Astrocyte (in vitro differentiated cells and primary cell): ENCODE measurements around the gene DYRK4. TPM values are rescaled to one million over a fixed set of nuclear protein-coding genes. Genes with fewer than 3 reads are reported as not detected.

Source experiments
- DNase-seq: peaks from one replicate; pipeline ENCODE4 v3.0.0-alpha.2; 2010; ENCODE audit warnings: low read depth
- FAIRE-seq: peaks from 2 replicates; lab custom pipeline; 2011; peaks lifted over from hg19 to GRCh38; lab: Jason Lieb, UNC
- H2AFZ ChIP-seq: 2 replicates; pipeline ENCODE4 v1.6.0; 2012; ENCODE audit warnings: low read depth, low read length, inconsistent platforms
- H3K27ac ChIP-seq: 2 replicates; pipeline ENCODE4 v1.5.1; 2011; ENCODE audit warnings: low read depth, low read length, inconsistent platforms
- H3K27me3 ChIP-seq: 2 replicates; pipeline ENCODE4 v1.6.0; 2011; ENCODE audit warnings: low read length, inconsistent platforms; ENCODE audit not compliant: insufficient read depth
- H3K36me3 ChIP-seq: 2 replicates; pipeline ENCODE4 v1.5.1; 2011; ENCODE audit warnings: low read length, inconsistent platforms; ENCODE audit not compliant: insufficient read depth
- H3K4me1 ChIP-seq: 2 replicates; pipeline ENCODE4 v1.5.1; 2011; ENCODE audit warnings: low read length, inconsistent platforms; ENCODE audit not compliant: insufficient read depth
- H3K4me2 ChIP-seq: 2 replicates; pipeline ENCODE4 v1.6.0; 2012; ENCODE audit warnings: low read length, inconsistent platforms
- H3K4me3 ChIP-seq: 2 replicates; pipeline ENCODE4 v1.5.1; 2011; ENCODE audit warnings: low read depth, mild to moderate bottlenecking, low read length, inconsistent platforms; ENCODE audit not compliant: insufficient read depth
- H3K79me2 ChIP-seq: 2 replicates; pipeline ENCODE4 v1.6.0; 2012; ENCODE audit warnings: mild to moderate bottlenecking, low read length, inconsistent platforms; ENCODE audit not compliant: insufficient read depth
- H3K9ac ChIP-seq: 2 replicates; pipeline ENCODE4 v1.6.0; 2012; ENCODE audit warnings: mild to moderate bottlenecking, low read length, inconsistent platforms
- H3K9me3 ChIP-seq: 2 replicates; pipeline ENCODE4 v1.5.1; 2012; ENCODE audit warnings: low read depth, mild to moderate bottlenecking, low read length, inconsistent platforms; ENCODE audit not compliant: insufficient read depth
- H4K20me1 ChIP-seq: 2 replicates; pipeline ENCODE4 v1.6.0; 2012; ENCODE audit warnings: low read length, inconsistent platforms; ENCODE audit not compliant: insufficient read depth
- H3K27ac Mint-ChIP-seq: one replicate; pipeline ENCODE4 v1.8.0; 2021; ENCODE audit warnings: mild to moderate bottlenecking, mixed read lengths; ENCODE audit not compliant: unreplicated experiment
- H3K27me3 Mint-ChIP-seq: one replicate; pipeline ENCODE4 v1.8.0; 2021; ENCODE audit warnings: low read depth, mixed read lengths; ENCODE audit not compliant: unreplicated experiment
- H3K36me3 Mint-ChIP-seq: one replicate; pipeline ENCODE4 v1.8.0; 2021; ENCODE audit warnings: low read depth, mixed read lengths; ENCODE audit not compliant: unreplicated experiment
- H3K4me1 Mint-ChIP-seq: one replicate; pipeline ENCODE4 v1.8.0; 2021; ENCODE audit warnings: low read depth, mixed read lengths; ENCODE audit not compliant: unreplicated experiment
- H3K4me3 Mint-ChIP-seq: one replicate; pipeline ENCODE4 v1.8.0; 2021; ENCODE audit warnings: mild to moderate bottlenecking, moderate library complexity, mixed read lengths; ENCODE audit not compliant: unreplicated experiment
- H3K9me3 Mint-ChIP-seq: one replicate; pipeline ENCODE4 v1.8.0; 2021; ENCODE audit warnings: mild to moderate bottlenecking, mixed read lengths; ENCODE audit not compliant: unreplicated experiment
- EZH2 ChIP-seq: IDR thresholded peaks from 2 replicates; pipeline ENCODE4 v1.6.1; 2012; ENCODE audit warnings: mild to moderate bottlenecking, low read length, inconsistent platforms; ENCODE audit not compliant: insufficient read depth
- total RNA-seq: library from RNA; stranded (reverse); gene quantifications from 2 replicates; pipeline ENCODE4 v1.2.1, GENCODE V29; 2021
- TF ChIP-seq, protein P1 (sequence below): IDR thresholded peaks from 2 replicates; pipeline ENCODE4 v1.5.1; 2011; ENCODE audit warnings: low read depth, mild to moderate bottlenecking, inconsistent platforms, low read length, moderate library complexity; ENCODE audit not compliant: insufficient read depth

DYRK4 gene
- total RNA-seq, 1 donor from 2014 or later = 33.9 TPM

DNA sequence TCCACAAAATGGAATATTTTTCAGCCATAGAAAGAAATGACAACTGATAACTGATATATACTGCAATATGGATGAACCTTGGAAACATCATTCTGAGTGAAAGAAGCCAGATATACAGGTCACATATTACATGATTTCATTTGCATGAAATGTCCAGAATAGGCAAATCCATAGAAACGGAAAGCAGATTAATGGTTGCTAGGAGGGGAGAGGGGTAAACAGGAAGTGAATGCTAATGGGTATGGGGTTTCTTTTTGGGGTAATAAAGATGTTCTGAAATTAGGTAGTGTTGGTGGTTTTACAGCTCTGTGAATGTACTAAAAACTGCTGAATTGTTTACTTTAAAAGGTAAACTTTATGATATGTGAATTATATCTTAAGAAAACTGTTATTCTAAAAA is 16.8 kb upstream of the DYRK4 start:
- H2AFZ ChIP-seq = no peak overlapping the region
- Mint-ChIP-seq H3K27ac (no peak overlapping the region), H3K36me3 (no peaks in the 10 kb centered on the region), H3K9me3 (no peaks in the 10 kb centered on the region), H3K27me3 (no peaks in the 10 kb centered on the region), H3K4me3 (no peak overlapping the region), H3K4me1 (no peaks in the 10 kb centered on the region)
- DNase-seq (no peak), FAIRE-seq (no peak)
- H4K20me1 ChIP-seq = no peaks in the 10 kb centered on the region
- peaks cover 5% of the 10 kb centered on the region for H3K36me3 ChIP-seq
- H3K79me2 ChIP-seq = peaks cover 18% of the 10 kb centered on the region
- no peaks in the 10 kb centered on the region for H3K4me1 ChIP-seq
- no peak for TF ChIP-seq EZH2
- TF ChIP-seq, protein P1, sequence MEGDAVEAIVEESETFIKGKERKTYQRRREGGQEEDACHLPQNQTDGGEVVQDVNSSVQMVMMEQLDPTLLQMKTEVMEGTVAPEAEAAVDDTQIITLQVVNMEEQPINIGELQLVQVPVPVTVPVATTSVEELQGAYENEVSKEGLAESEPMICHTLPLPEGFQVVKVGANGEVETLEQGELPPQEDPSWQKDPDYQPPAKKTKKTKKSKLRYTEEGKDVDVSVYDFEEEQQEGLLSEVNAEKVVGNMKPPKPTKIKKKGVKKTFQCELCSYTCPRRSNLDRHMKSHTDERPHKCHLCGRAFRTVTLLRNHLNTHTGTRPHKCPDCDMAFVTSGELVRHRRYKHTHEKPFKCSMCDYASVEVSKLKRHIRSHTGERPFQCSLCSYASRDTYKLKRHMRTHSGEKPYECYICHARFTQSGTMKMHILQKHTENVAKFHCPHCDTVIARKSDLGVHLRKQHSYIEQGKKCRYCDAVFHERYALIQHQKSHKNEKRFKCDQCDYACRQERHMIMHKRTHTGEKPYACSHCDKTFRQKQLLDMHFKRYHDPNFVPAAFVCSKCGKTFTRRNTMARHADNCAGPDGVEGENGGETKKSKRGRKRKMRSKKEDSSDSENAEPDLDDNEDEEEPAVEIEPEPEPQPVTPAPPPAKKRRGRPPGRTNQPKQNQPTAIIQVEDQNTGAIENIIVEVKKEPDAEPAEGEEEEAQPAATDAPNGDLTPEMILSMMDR = no peak
- H3K27me3 ChIP-seq = no peaks in the 10 kb centered on the region
- no peaks in the 10 kb centered on the region for H3K9me3 ChIP-seq
- H3K9ac ChIP-seq = no peak overlapping the region
- no peak overlapping the region for H3K4me2 ChIP-seq
- no peak overlapping the region for H3K27ac ChIP-seq
- H3K4me3 ChIP-seq = no peak overlapping the region

DNA sequence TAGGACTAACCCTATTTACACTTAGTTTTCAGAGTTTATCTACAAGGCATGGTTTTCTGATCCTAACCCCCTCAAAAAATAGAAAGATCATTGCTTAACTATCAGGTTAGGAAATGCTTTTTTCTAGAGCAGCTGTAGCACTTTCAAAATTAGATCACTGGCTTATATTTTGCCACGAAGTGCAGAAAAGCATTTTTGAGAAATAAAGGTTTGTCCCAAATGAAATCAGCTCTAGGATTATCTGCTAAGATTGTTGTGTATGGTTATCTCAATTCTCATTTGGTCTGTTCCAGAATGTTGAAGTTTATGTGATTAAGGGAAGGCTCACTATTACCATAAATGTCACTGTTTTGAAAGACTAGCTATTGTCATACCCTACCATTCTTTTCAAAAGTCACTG is 9.8 kb upstream of the DYRK4 start:
- H3K79me2 ChIP-seq = no peaks in the 10 kb centered on the region
- H3K4me3 ChIP-seq = no peak overlapping the region
- DNase-seq (no peak), FAIRE-seq (no peak)
- H3K9ac ChIP-seq = no peak overlapping the region
- no peaks in the 10 kb centered on the region for H3K9me3 ChIP-seq
- H2AFZ ChIP-seq = no peak overlapping the region
- Mint-ChIP-seq H3K36me3 (no peaks in the 10 kb centered on the region), H3K27ac (no peak overlapping the region), H3K4me1 (no peaks in the 10 kb centered on the region), H3K9me3 (no peaks in the 10 kb centered on the region), H3K4me3 (no peak overlapping the region), H3K27me3 (no peaks in the 10 kb centered on the region)
- no peaks in the 10 kb centered on the region for H4K20me1 ChIP-seq
- no peaks in the 10 kb centered on the region for H3K4me1 ChIP-seq
- H3K27ac ChIP-seq = no peak overlapping the region
- no peaks in the 10 kb centered on the region for H3K27me3 ChIP-seq
- no peak overlapping the region for H3K4me2 ChIP-seq
- TF ChIP-seq EZH2 = no peak
- TF ChIP-seq, protein P1 = no peak
- peaks cover 11% of the 10 kb centered on the region for H3K36me3 ChIP-seq

DNA sequence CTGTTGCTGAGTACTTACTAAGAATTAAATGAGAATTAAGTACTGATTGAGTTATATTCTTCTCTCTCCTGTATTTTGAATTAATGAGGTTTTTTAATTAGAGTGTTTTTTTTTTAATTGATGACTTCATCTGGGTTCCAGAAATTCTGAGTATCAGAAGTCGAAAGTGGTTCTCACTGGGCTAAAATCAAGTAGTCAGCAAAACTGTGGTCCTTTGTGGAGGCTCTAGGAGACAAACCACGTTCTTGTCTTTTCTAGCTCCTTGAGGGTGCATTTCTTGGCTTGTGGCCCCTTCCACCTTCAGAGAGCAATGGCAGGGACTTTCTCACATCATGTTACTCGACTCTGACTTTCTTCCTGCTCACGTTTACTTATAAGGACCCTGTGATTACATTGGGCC is 8.1 kb upstream of the DYRK4 start:
- H3K36me3 Mint-ChIP-seq = no peaks in the 10 kb centered on the region
- Histone ChIP-seq H3K4me1 (no peaks in the 10 kb centered on the region), H4K20me1 (no peaks in the 10 kb centered on the region), H3K4me2 (no peak overlapping the region), H3K79me2 (no peaks in the 10 kb centered on the region), H2AFZ (no peak overlapping the region), H3K4me3 (no peak overlapping the region), H3K27me3 (no peaks in the 10 kb centered on the region), H3K9me3 (no peaks in the 10 kb centered on the region), H3K9ac (no peak overlapping the region), H3K36me3 (peaks cover 13% of the 10 kb centered on the region), H3K27ac (no peak overlapping the region)
- no peak for DNase-seq
- no peaks in the 10 kb centered on the region for H3K9me3 Mint-ChIP-seq
- H3K4me1 Mint-ChIP-seq = no peaks in the 10 kb centered on the region
- H3K4me3 Mint-ChIP-seq = no peak overlapping the region
- FAIRE-seq = no peak
- H3K27me3 Mint-ChIP-seq = no peaks in the 10 kb centered on the region
- TF ChIP-seq EZH2 = no peak
- TF ChIP-seq, protein P1 = no peak
- H3K27ac Mint-ChIP-seq = no peak overlapping the region
